GM18505 (cell line): ENCODE data around the gene MAP2K3.

Source experiments
- ATAC-seq: cut with Tn5 transposase; IDR thresholded peaks from one replicate; pipeline ENCODE4 v1.9.1; 2021; ENCODE audit not compliant: unreplicated experiment
- POLR2A ChIP-seq: IDR thresholded peaks from 4 replicates; pipeline ENCODE4 v1.6.1; 2011; ENCODE audit warnings: borderline replicate concordance; ENCODE audit not compliant: insufficient read depth, insufficient read length; ENCODE audit errors: extremely low read depth

MAP2K3 gene

DNA sequence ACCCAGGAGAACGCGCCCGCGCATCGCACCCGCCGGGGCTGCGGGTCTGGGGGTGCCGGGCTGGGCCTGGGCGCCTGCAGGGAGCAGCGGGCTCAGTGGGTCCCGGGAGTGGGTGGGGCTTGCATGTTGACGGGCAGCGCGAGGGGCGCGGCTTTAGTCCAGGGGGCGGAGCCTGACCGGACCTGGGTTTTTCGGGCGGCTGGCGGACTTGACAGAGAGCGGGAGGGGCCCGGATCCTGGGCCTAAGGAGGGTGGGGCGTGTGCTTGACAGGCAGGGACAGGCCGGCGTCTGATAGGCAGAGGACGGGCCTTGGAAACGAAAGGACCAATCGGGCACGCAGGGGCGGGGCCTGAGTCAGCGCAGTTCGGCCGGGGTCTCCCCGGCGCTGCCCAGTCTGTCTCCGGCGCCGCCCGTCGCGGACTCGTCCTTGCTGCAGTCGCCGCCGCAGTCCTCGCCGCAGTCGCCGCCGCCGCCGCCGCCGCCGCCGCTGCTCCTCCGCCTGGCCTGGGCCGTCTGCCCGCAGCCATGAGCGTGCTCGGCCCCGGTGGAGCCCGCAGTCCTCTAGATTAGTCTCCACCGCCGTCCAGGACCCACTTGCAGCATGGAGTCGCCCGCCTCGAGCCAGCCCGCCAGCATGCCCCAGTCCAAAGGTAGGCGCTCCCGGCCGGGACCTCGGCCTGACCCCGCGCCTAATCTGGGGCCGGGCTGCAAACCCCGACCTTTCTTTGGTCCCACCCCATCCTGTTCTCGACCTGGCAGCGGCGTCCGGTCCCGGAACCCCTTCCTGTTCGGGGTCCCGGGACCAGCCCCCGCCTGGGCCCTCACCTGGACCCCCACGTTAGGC is at the start of gene MAP2K3:
Gene MAP2K3 (plus strand): TSS at position 393 of the 845 bp plus-strand sequence. CDS start 210 bp downstream, at position 603.
- ATAC-seq: peak; percentile 65
- peak; percentile 78 for TF ChIP-seq POLR2A

GRCh38 chr17:21235921-21236320 is 48.6 kb upstream of the MAP2K3 start:
- TF ChIP-seq POLR2A: no peak
- ATAC-seq: no peak

- no peak for ATAC-seq
- TF ChIP-seq POLR2A: no peak
Measured at GRCh38 chr17:21239680-21240368, 44.7 kb upstream of the MAP2K3 start.

DNA sequence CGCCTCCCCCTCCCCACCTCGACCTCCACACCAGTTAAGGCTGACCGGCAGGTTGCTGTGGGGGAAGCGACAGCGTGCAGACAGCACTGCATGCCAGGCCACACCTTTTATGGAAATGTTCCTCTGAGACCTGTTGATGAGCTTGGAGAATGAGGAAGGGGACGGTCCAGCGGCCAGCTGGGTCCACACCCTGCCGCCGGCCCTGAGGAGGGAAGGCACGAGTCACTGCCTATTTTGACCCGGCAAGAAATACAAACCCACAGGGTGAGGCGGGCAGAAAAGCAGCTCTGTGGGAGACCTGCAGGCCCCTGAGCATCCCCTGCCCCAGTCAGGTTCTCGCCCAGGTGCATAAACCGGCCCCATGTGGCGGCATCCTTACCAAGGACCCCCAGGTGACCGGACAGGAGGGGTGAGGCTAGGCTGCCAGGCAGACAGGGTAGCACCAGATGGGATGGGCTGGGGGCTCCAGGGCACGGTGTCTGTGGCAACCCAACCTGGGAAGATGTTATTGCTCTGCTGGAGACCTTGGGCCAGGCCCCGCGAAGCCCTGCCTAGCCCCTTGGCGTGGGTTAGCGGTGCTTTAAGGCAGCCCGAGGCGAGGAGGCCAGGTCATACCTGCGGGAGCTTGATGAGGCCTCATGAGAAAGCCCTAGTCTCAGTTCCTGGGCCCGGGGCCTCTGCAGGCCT is 44.0 kb upstream of the MAP2K3 start:
- no peak for ATAC-seq
- TF ChIP-seq POLR2A: no peak

DNA sequence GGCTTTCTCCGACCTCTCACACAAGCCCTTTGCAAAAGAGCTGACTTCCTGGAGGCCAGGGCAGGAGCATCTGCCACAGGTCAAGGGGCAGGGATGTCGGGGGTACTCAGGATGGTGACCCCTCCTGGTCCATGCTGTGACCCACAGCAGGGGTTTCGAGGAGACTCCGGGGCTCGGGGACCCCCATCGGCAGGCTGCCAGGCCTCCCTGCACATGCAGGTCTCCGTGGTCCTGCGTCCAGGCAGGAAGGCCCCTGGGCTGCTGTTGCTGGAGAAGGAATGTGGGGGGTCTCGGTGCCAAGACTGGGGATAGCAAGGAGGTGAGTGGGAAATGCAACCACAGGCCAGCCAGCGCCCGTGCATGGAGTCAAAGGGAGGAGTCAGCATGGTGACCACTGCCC is 42.9 kb upstream of the MAP2K3 start:
- no peak for TF ChIP-seq POLR2A
- ATAC-seq: no peak

DNA sequence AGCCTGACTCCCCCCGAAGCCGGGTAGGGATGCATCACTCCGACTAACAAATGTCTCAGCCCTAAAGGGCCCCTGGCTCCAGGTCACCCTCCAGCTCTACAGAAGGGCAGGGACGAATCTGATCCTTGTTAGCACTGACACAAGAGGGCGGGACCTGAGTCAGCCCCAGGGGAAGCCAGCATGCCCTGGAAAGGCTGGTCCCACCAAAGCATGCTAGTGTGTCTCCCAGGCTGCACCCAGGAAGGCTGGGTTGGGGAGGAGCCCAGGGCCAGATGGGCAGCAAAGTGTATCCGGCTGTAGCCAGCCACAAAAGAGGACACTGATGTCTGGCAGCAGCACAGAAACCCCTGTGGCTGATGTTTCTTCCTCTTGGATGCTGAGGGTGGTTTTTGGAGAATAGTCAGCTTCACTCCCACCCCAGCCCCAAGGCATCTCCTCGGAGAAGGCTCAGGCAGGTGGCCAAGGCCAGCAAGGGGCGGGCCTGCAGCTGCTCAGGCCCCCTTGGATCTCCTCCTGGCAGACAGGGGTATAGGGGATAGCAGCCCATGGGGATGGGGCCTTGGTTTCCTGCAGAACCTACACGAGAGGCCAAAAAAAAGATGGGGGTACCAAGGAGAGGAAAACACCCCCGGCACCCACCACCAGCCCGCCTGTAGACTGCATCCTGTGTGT is 42.3 kb upstream of the MAP2K3 start:
- no peak for TF ChIP-seq POLR2A
- no peak for ATAC-seq

GRCh38 chr17:21242780-21243515 is 41.6 kb upstream of the MAP2K3 start:
- no peak for ATAC-seq
- TF ChIP-seq POLR2A: no peak

DNA sequence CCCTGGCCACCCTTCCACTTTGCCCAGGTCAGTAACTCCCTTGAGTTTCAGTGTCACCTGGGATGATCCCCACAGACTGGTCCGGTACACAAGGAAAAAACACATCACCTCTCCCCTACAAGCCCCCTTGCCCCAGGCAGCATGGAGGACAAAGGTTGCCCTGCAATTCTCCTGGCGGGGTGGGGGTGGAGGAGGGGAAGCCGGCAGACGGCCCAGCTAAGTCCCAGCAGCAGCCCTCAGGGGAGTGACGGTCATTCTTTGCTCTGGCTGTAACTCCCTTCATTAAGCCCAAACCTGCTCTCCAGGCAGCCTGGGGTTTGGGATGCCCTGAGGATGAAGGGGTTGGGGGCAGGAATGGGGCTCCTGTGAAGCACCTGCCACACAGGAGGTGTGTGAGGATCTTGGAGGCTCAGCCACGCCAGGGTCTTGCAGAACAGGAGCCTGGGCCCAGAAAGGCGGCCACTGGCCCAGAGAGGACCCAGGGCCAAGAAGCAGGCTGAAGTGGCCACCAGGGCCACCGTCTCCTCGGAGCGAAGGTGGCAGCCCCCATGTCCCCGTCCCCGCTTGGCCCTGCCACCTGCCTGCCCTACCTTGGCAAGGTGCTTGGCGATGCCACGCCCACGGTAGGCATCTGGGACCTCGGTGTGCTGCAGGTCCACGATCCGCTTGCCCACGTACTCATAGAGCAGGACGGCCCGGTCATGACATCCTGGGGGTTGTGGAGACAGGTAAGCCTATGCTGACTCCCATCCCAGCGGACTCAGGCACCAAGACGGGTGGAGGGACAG is 40.8 kb upstream of the MAP2K3 start:
- no peak for ATAC-seq

DNA sequence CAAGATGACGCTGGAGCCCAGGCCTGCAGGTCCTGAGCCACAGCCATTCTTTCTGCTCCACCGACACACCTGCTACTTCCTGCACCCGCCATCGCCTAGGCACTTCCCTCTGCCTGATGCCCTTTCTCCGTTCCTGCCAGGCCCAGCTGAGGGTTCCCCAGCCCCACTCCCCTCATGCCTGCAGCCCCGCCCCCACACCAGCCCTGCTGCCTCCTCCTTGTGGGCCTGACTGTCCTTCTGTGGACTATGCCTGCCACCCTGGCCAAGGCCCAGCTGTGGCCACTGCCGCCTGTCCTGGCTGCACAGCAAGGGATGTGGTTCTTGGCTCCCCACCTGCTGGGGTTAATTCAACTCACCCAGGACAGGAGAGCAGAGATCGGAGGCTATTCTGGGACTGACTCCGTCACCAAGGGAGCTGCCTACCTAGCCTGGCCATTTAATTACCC is 38.8 kb upstream of the MAP2K3 start:
- TF ChIP-seq POLR2A: no peak

More for the DNA sequence above, 40.8 kb upstream of the MAP2K3 start:
- TF ChIP-seq POLR2A: no peak

GRCh38 chr17:21246698-21247097 is 37.8 kb upstream of the MAP2K3 start:
- TF ChIP-seq POLR2A: no peak
- ATAC-seq: no peak

More for the DNA sequence above, 38.8 kb upstream of the MAP2K3 start:
- ATAC-seq: no peak

DNA sequence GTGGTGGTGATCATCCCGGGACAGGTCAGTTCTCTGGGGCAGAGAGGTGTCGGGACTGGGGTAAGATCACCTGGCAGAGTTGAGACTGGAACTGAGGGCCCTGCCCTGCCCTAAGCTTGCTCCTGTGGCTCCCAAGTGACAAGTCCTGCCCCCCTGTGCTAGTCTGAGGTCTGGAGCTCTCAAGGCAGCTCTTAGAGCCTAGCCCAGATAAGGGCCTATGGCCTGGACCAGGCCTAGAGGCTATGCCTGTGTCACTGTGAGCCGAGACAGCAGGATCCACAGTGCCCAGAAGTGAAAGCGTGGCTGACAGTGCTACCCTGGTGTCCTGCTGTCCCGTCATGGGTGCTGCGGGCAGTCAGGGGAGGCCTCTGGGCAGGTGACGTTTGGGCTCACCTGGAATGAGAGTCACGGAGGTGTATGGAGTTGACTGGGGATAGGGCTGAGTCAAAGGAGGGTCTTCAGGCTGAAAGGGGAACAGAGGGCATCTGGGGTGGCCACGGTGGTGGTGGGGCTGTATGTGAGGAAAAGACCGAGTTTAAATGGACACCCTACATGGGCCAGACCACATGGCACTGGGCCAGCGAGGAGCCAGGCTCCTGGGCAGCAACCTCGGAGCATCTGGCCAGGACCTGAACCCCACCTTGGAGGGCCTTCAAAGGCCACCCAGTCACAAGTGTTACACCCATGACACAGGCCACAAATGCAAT is 36.8 kb upstream of the MAP2K3 start:
- no peak for ATAC-seq

More for the DNA sequence above, 36.8 kb upstream of the MAP2K3 start:
- no peak for TF ChIP-seq POLR2A
